Right cardiac atrium (tissue), 5 donors: Measurements from ENCODE around the gene CELSR3. TPM values are rescaled to one million over a fixed set of nuclear protein-coding genes. Genes with fewer than 3 reads are reported as not detected.

ENCODE experiments used
- ATAC-seq, 2 donors: fragments of 200-7000 bp; cut with Tn5 transposase; one replicate each; pipeline versions ENCODE4 v1.8.0 to v1.9.1; 2020; ENCODE audit warnings: moderate library complexity in 2 of 2, mild to moderate bottlenecking in 1 of 2
- DNase-seq, 3 donors: peaks; one replicate each; pipeline ENCODE4 v3.0.0-alpha.2; 2020
- H3K27ac ChIP-seq: one replicate; pipeline ENCODE4 v1.5.1; 2013; ENCODE audit warnings: mild to moderate bottlenecking, low read length, control low read depth, moderate library complexity
- H3K27me3 ChIP-seq: one replicate; pipeline ENCODE4 v1.6.1; 2013; ENCODE audit not compliant: control insufficient read depth, insufficient read depth
- H3K4me1 ChIP-seq: one replicate; pipeline ENCODE4 v1.6.1; 2013; ENCODE audit warnings: low read length; ENCODE audit not compliant: control insufficient read depth, insufficient read depth
- H3K4me3 ChIP-seq: one replicate; pipeline ENCODE4 v1.5.1; 2013; ENCODE audit warnings: low read length, control low read depth
- H3K9me3 ChIP-seq: one replicate; pipeline ENCODE4 v1.6.1; 2013; ENCODE audit warnings: low read length; ENCODE audit not compliant: control insufficient read depth
- WGBS: extraction: QIAGEN DNeasy Blood & Tissue Kit; methylation state at CpG from one replicate; pipeline ENCODE4 v1.1.7; 2013; 5-methylcytosine and 5-hydroxymethylcytosine counted together
- intact Hi-C, 4 donors: fragments of 100-400 bp; cut with DNase I; formaldehyde crosslinking; loops; one replicate each; pipeline versions ENCODE4 v1.11.0 to v1.14.0; 2022 to 2023
- polyA plus RNA-seq: library from polyadenylated mRNA; stranded (reverse); fragments of 200-250 nt; gene quantifications from one replicate; pipeline ENCODE4 v1.2.3, GENCODE V29; 2013
- total RNA-seq, 4 donors: library from RNA; stranded (reverse); fragmentation: NEBNext Ultra II Directional; extraction: Animal tissue kit (Norgen Biotek cat#: 25700); gene quantifications; one replicate each; pipeline ENCODE4 v1.2.1, GENCODE V29; 2021
- donor health status: healthy with polysubstance abuse.
- donor health status: DM: no; HTN: yes; CAD: no.
- donor health status: DM: no; HTN: no; CAD: no.
- donor health status: DM: no; HTN: yes; CAD: no; lungs with severe emphysema.
- donor health status: DM: yes; HTN: yes; CAD: no.

Gene CELSR3
- total and polyA plus RNA-seq, 5 donors = 0.20 to 0.33 (median 0.27) TPM

GRCh38 chr3:48630833-48631232, 31.9 kb downstream of the CELSR3 start:
- WGBS = 85% methylated on average over 12 of the region's 12 CpGs
- no peaks in the 10 kb centered on the region for H3K4me1 ChIP-seq
- no peaks in the 10 kb centered on the region for H3K27me3 ChIP-seq
- intact Hi-C loops = no loop called here
- ATAC-seq (no peak), DNase-seq (no peak)
- H3K4me3 ChIP-seq = no peak overlapping the region
- no peaks in the 10 kb centered on the region for H3K9me3 ChIP-seq
- H3K27ac ChIP-seq = no peak overlapping the region

- intact Hi-C loops = no loop called here
- 94% methylated on average over 8 of the region's 8 CpGs for WGBS
- DNase-seq = no peak
Observed at GRCh38 chr3:48630407-48630806, 32.3 kb downstream of the CELSR3 start.

GRCh38 chr3:48629894-48630293, 32.8 kb downstream of the CELSR3 start:
- H3K9me3 ChIP-seq = no peaks in the 10 kb centered on the region
- DNase-seq (no peak), ATAC-seq (no peak)
- H3K4me3 ChIP-seq = no peak overlapping the region
- intact Hi-C loops = no loop called here
- WGBS = 97% methylated on average over 12 of the region's 12 CpGs
- H3K27me3 ChIP-seq = no peaks in the 10 kb centered on the region
- no peaks in the 10 kb centered on the region for H3K4me1 ChIP-seq
- H3K27ac ChIP-seq = no peak overlapping the region

More at GRCh38 chr3:48630407-48630806, 32.3 kb downstream of the CELSR3 start:
- Histone ChIP-seq H3K9me3 (no peaks in the 10 kb centered on the region), H3K27me3 (no peaks in the 10 kb centered on the region), H3K4me1 (no peaks in the 10 kb centered on the region), H3K4me3 (no peak overlapping the region), H3K27ac (no peak overlapping the region)
- no peak for ATAC-seq

GRCh38 chr3:48628277-48629017, 34.2 kb downstream of the CELSR3 start:
- intact Hi-C loops = no loop called here
- Histone ChIP-seq H3K9me3 (no peaks in the 10 kb centered on the region), H3K27me3 (no peaks in the 10 kb centered on the region), H3K4me3 (no peak overlapping the region), H3K27ac (no peak overlapping the region), H3K4me1 (no peaks in the 10 kb centered on the region)
- no peak for ATAC-seq
- 83% methylated on average over 13 of the region's 13 CpGs for WGBS
- DNase-seq = no peak

- Histone ChIP-seq H3K4me3 (no peak overlapping the region), H3K9me3 (no peaks in the 10 kb centered on the region), H3K27ac (no peak overlapping the region), H3K27me3 (no peaks in the 10 kb centered on the region), H3K4me1 (no peaks in the 10 kb centered on the region)
- DNase-seq (peak in 1 of 3 donors; percentile 32), ATAC-seq (no peak)
- 90% methylated on average over 6 of the region's 6 CpGs for WGBS
- intact Hi-C loops = no loop called here
Observed at GRCh38 chr3:48625600-48625999, 37.1 kb downstream of the CELSR3 start.

- peak in 1 of 3 donors; percentile 11 for DNase-seq
- WGBS = 91% methylated on average over 10 of the region's 10 CpGs
- H3K4me1 ChIP-seq = no peaks in the 10 kb centered on the region
Observed at GRCh38 chr3:48624767-48625166, 37.9 kb downstream of the CELSR3 start.

GRCh38 chr3:48623851-48624547, 38.7 kb downstream of the CELSR3 start:
- DNase-seq (peak in 1 of 3 donors; percentile 16), ATAC-seq (no peak)
- intact Hi-C loops = no loop called here
- Histone ChIP-seq H3K27ac (no peak overlapping the region), H3K4me3 (no peak overlapping the region), H3K27me3 (no peaks in the 10 kb centered on the region), H3K9me3 (no peaks in the 10 kb centered on the region), H3K4me1 (no peaks in the 10 kb centered on the region)
- WGBS = 75% methylated on average over 6 of the region's 6 CpGs

More at GRCh38 chr3:48624767-48625166, 37.9 kb downstream of the CELSR3 start:
- intact Hi-C loops = no loop called here
- Histone ChIP-seq H3K27ac (no peak overlapping the region), H3K9me3 (no peaks in the 10 kb centered on the region), H3K4me3 (no peak overlapping the region), H3K27me3 (no peaks in the 10 kb centered on the region)
- ATAC-seq = no peak

GRCh38 chr3:48621461-48621869, 41.2 kb downstream of the CELSR3 start, which contains the start of gene TMEM89:
Gene TMEM89 (minus strand): TSS chr3:48621769. CDS start chr3:48621756, 13 bp downstream.
- Histone ChIP-seq H3K4me3 (no peak within 1 kb of the TSS), H3K4me1 (no peaks in the 10 kb centered on the region), H3K27me3 (no peaks in the 10 kb centered on the region), H3K9me3 (peaks cover 2% of the 10 kb centered on the region), H3K27ac (no peak within 1 kb of the TSS)
- intact Hi-C loops = no loop called here
- WGBS = 92% methylated on average over 19 of the region's 19 CpGs
- ATAC-seq (no peak), DNase-seq (peak in 1 of 3 donors; percentile 60)

GRCh38 chr3:48619541-48620524, 42.9 kb downstream of the CELSR3 start:
- Histone ChIP-seq H3K27ac (no peak overlapping the region), H3K27me3 (no peaks in the 10 kb centered on the region), H3K9me3 (peaks cover 2% of the 10 kb centered on the region), H3K4me3 (no peak overlapping the region), H3K4me1 (no peaks in the 10 kb centered on the region)
- intact Hi-C loops = no loop called here
- 83% methylated on average over 7 of the region's 7 CpGs for WGBS
- DNase-seq (peak in 1 of 3 donors; percentile 30), ATAC-seq (no peak)

- WGBS = 97% methylated on average over 4 of the region's 4 CpGs
- peaks cover 2% of the 10 kb centered on the region for H3K9me3 ChIP-seq
- no peak overlapping the region for H3K27ac ChIP-seq
- no peaks in the 10 kb centered on the region for H3K27me3 ChIP-seq
- ATAC-seq (no peak), DNase-seq (peak in 1 of 3 donors; percentile 4)
- intact Hi-C loops = no loop called here
- H3K4me3 ChIP-seq = no peak overlapping the region
- no peaks in the 10 kb centered on the region for H3K4me1 ChIP-seq
Observed at GRCh38 chr3:48617559-48617958, 45.1 kb downstream of the CELSR3 start.
